ENCODE results near the gene PSENEN.

PSENEN gene

GRCh38 chr19:35718345-35719041 lies 27.0 kb upstream of the PSENEN start:
- no peak for DNase-seq (ENCODE audit: low read depth)
- H3K4me3 ChIP-seq (ENCODE audit: low read depth, low read length) = peak overlapping the region; percentile 80
- TF ChIP-seq, protein P1, sequence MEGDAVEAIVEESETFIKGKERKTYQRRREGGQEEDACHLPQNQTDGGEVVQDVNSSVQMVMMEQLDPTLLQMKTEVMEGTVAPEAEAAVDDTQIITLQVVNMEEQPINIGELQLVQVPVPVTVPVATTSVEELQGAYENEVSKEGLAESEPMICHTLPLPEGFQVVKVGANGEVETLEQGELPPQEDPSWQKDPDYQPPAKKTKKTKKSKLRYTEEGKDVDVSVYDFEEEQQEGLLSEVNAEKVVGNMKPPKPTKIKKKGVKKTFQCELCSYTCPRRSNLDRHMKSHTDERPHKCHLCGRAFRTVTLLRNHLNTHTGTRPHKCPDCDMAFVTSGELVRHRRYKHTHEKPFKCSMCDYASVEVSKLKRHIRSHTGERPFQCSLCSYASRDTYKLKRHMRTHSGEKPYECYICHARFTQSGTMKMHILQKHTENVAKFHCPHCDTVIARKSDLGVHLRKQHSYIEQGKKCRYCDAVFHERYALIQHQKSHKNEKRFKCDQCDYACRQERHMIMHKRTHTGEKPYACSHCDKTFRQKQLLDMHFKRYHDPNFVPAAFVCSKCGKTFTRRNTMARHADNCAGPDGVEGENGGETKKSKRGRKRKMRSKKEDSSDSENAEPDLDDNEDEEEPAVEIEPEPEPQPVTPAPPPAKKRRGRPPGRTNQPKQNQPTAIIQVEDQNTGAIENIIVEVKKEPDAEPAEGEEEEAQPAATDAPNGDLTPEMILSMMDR (IDR thresholded peaks at IDR 0.05; ENCODE audit: control insufficient read depth, extremely low read depth, insufficient read depth) = no peak

DNA sequence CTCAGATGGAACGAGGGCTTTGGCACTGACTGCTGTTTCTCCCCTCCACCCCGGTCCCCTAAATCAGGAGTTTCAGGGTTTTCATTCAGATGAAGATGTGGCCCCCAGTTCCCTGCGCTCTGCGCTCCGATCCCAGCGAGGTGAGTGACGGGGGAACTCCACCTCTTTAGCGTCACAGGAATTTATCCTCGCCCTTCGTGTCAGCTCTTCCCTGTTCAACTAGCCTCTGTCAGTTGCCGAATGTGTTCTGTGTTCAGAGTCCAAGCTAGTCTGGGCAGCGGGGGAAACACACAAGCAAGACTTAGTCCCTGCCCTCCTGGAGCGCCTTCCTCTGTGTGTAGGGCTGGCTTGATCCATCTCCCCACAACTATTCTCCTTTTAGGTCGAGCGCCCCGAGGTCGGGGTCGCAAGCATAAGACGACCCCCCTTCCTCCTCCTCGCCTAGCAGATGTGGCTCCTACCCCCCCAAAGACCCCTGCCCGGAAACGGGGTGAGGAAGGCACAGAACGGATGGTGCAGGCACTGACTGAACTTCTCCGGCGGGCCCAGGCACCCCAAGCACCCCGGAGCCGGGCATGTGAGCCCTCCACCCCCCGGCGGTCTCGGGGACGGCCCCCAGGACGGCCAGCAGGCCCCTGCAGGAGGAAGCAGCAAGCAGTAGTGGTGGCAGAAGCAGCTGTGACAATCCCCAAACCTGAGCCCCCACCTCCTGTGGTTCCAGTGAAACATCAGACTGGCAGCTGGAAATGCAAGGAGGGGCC lies 25.9 kb upstream of the PSENEN start:
- TF ChIP-seq, protein P1 (IDR thresholded peaks at IDR 0.05; ENCODE audit: control insufficient read depth, extremely low read depth, insufficient read depth) = no peak
- peak overlapping the region; percentile 80 for H3K4me3 ChIP-seq (ENCODE audit: low read depth, low read length)
- no peak for DNase-seq (ENCODE audit: low read depth)

GRCh38 chr19:35720163-35720524 lies 25.3 kb upstream of the PSENEN start:
- DNase-seq (ENCODE audit: low read depth) = no peak
- H3K4me3 ChIP-seq (ENCODE audit: low read depth, low read length) = no peak overlapping the region
- TF ChIP-seq, protein P1 (IDR thresholded peaks at IDR 0.05; ENCODE audit: control insufficient read depth, extremely low read depth, insufficient read depth) = no peak

GRCh38 chr19:35720648-35721047 lies 24.8 kb upstream of the PSENEN start:
- DNase-seq (ENCODE audit: low read depth) = no peak
- no peak overlapping the region for H3K4me3 ChIP-seq (ENCODE audit: low read depth, low read length)
- TF ChIP-seq, protein P1 (IDR thresholded peaks at IDR 0.05; ENCODE audit: control insufficient read depth, extremely low read depth, insufficient read depth) = no peak

- TF ChIP-seq, protein P1 (IDR thresholded peaks at IDR 0.05; ENCODE audit: control insufficient read depth, extremely low read depth, insufficient read depth) = no peak
- no peak for DNase-seq (ENCODE audit: low read depth)
- H3K4me3 ChIP-seq (ENCODE audit: low read depth, low read length) = no peak overlapping the region
These were observed 24.1 kb upstream of the PSENEN start for GRCh38 chr19:35721374-35721773.

- TF ChIP-seq, protein P1 (IDR thresholded peaks at IDR 0.05; ENCODE audit: control insufficient read depth, extremely low read depth, insufficient read depth) = no peak
- DNase-seq (ENCODE audit: low read depth) = no peak
- no peak overlapping the region for H3K4me3 ChIP-seq (ENCODE audit: low read depth, low read length)
These were observed 23.0 kb upstream of the PSENEN start for GRCh38 chr19:35722461-35722860.
